HG02840 (cell line): ENCODE data around the gene MYMX.

ENCODE experiments used
- ATAC-seq: cut with Tn5 transposase; IDR thresholded peaks from one replicate; pipeline ENCODE4 v1.9.1; 2021; ENCODE audit warnings: mild to moderate bottlenecking, moderate library complexity, moderate number of reproducible peaks; ENCODE audit not compliant: unreplicated experiment, low FRiP score

The MYMX gene

DNA sequence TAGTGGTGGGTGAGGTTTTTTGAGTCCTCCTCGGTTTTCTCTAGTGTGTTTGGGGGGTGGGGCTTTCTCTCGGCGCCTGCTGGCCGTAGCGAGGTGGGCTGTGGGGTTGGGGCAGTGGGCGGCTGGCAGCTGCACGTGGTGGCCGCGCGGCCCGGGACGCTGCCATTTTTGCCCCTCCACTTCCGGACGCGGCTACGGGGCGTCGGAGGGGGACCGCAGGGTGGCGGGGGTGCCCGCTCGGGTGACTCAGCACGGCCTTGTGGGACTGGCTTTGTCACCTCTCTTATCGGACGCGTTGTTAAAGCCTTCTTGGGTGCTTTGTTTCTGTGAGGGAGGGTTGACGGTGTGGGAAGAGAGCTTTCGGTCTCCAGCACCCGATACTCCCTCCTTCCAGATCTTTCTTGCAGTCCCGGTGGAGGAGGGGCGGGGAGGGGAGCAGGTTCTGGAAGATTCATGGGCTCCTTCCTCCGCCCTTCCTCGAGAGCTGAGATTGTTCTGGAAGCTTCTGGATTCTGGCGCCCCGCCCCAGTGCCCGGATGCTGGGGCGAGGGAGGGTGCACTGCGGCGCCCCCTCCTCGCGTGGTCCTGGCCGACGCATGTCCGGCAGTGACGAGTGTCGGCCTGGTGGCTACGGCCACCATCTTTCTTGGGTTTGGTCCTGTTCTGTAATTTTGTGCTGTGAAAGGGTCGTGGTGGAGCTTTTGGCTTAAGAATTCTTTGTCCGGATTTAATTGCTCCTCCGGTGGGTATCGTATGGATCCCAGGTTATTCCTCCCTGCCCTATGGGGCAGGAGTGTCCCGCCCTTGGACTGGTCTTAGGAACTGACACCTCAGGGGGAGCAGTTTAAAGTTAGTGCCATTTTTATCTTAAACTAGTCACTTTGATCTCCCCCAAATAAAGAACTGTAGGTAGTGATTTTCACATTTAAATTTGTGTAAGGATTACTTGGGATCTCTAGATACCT, 30.9 kb downstream of the MYMX start:
- peak; percentile 30 for ATAC-seq

DNA sequence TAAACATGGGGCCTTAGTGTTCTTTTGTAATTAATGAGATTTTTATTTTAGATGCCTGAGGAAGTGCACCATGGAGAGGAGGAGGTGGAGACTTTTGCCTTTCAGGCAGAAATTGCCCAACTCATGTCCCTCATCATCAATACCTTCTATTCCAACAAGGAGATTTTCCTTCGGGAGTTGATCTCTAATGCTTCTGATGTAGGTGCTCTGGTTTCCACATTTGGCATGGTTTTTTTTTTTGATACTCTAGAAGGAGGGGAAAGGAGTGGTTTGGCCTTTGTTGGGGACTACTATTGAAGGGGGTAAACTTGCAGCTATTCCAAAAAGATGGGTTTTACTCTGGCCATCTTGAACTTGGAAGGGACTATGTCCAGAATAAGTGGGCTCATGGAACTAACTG, 31.9 kb downstream of the MYMX start:
- no peak for ATAC-seq

DNA sequence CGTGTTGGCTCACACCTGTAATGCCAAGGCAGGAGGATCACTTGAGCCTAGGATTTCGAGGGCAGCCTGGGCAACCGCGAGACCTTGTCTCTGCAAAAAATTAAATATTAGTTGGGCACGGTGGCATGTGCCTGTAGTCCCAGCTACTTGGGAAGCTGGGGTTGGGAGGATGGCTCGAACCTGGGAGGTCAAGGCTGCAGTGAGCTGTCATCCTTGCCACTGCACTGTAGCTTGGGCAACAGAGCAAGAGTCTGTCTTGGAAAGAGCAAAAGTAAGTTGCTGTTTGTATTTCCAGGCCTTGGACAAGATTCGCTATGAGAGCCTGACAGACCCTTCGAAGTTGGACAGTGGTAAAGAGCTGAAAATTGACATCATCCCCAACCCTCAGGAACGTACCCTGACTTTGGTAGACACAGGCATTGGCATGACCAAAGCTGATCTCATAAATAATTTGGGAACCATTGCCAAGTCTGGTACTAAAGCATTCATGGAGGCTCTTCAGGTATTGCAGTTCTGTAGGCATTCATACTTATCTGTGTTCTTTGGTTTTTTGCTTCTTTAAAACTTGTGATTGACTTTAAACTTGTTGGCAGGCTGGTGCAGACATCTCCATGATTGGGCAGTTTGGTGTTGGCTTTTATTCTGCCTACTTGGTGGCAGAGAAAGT, 32.5 kb downstream of the MYMX start:
- no peak for ATAC-seq

DNA sequence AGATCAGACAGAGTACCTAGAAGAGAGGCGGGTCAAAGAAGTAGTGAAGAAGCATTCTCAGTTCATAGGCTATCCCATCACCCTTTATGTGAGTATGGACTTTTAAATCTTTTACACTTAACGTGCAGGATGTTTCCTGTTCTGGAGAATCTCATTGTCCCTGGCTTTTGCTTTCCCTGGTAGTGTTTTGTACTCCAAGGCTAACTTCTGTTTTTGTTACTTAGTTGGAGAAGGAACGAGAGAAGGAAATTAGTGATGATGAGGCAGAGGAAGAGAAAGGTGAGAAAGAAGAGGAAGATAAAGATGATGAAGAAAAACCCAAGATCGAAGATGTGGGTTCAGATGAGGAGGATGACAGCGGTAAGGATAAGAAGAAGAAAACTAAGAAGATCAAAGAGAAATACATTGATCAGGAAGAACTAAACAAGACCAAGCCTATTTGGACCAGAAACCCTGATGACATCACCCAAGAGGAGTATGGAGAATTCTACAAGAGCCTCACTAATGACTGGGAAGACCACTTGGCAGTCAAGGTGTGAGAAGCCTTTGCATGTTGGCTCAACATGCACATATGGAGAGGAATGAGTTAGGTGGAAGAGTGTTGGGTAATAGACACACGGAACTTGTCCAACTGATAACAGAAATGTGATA, 33.5 kb downstream of the MYMX start:
- no peak for ATAC-seq

DNA sequence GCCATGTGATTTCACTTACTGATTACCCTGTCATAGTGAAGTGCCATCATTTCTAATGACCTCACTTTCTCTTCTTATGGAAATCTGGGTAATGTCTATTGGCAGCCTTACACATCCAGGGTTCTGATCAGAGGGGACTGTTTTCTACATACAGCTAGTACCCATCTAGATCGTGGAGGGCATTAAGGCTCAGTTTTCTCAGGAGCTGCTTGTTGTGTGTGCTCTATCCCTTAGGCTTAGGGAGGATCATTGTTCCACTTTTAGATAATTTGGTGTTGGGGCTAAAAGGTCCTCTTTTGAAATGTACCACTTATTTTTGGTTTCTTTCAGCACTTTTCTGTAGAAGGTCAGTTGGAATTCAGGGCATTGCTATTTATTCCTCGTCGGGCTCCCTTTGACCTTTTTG, 34.0 kb downstream of the MYMX start:
- no peak for ATAC-seq

DNA sequence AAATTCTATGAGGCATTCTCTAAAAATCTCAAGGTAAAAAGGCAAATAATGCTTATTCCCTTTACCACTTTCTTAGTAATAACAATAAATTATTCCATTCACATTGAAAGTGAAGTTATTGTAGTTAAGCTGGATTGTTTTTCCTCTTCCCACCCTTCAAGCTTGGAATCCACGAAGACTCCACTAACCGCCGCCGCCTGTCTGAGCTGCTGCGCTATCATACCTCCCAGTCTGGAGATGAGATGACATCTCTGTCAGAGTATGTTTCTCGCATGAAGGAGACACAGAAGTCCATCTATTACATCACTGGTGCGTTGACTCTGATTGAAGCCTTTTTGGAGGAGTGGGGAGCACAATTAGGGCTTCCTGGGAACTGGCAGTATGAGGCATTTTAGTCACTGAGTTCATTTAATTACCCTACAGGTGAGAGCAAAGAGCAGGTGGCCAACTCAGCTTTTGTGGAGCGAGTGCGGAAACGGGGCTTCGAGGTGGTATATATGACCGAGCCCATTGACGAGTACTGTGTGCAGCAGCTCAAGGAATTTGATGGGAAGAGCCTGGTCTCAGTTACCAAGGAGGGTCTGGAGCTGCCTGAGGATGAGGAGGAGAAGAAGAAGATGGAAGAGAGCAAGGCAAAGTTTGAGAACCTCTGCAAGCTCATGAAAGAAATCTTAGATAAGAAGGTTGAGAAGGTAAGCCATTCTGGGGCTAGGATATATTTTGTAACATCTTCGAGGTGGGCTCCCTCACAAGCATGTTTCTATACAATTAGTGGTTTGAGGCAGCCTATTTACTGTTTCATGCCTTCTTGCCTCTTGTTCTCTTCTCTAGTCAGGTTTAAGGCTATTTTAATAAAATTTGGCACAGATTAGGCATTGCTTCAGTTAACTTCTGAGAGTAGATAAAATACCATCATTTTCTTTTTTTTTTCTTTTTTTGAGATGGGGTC, 35.1 kb downstream of the MYMX start:
- ATAC-seq: no peak

DNA sequence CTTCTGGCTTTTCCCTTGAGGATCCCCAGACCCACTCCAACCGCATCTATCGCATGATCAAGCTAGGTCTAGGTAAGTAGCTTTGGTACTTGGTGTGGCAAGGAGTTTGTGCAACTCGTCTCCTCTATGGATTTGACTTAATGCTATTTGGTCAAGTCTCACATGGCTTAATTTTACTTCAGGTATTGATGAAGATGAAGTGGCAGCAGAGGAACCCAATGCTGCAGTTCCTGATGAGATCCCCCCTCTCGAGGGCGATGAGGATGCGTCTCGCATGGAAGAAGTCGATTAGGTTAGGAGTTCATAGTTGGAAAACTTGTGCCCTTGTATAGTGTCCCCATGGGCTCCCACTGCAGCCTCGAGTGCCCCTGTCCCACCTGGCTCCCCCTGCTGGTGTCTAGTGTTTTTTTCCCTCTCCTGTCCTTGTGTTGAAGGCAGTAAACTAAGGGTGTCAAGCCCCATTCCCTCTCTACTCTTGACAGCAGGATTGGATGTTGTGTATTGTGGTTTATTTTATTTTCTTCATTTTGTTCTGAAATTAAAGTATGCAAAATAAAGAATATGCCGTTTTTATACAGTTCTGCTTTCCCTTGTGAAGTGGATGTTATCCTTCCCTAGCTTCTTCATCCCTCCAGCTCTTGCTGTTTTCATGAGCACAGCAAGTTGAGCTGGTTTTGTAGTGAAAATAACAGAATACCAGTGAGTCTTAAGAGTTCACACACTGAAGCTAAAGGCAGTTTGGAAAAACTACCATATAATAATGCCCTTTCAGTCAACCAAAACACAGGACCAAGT, 36.8 kb downstream of the MYMX start:
- ATAC-seq: no peak

DNA sequence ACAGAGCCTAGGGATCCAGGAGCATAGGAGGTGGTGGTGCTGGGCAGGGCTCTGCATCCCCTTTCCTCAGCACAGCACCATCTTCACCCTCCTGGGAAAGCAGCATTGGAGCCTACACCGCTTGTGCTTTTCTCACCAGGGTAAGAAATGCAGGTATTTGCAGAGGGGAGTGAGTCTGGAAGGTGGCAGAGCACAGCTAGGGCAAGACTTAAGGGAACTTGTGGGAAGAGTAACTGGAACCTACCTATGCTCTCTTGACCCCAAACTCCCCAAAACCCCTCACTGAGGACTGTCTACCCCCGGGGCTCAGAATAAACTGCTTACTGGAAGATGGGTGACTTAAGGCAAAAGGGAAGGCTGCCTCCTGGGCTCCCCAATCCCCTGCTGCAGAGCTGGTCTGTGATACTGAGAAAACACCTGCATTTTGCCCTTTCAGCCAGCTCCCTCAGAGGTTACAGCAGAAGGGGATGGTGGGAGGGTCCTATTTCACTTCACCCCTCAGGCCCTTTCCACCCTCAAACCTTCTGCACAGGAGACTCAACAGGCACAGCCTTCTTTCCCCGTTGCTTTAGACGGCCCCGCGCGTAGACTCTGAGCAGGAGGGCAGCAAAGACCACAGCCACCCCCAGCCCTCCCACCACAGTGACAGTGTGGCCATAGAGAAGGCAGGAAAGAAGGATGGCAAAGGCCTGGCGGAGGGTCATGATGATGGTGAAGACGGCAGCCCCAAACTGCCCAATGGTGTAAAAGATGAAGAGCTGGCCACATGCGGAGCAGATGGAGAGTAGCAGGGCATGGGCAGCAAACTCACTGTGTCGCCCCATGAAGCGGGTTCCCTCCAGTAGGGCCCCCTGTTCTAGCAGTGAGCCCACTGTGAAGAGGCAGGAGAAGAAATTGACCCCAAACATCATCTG, 37.7 kb downstream of the MYMX start:
- ATAC-seq: no peak

DNA sequence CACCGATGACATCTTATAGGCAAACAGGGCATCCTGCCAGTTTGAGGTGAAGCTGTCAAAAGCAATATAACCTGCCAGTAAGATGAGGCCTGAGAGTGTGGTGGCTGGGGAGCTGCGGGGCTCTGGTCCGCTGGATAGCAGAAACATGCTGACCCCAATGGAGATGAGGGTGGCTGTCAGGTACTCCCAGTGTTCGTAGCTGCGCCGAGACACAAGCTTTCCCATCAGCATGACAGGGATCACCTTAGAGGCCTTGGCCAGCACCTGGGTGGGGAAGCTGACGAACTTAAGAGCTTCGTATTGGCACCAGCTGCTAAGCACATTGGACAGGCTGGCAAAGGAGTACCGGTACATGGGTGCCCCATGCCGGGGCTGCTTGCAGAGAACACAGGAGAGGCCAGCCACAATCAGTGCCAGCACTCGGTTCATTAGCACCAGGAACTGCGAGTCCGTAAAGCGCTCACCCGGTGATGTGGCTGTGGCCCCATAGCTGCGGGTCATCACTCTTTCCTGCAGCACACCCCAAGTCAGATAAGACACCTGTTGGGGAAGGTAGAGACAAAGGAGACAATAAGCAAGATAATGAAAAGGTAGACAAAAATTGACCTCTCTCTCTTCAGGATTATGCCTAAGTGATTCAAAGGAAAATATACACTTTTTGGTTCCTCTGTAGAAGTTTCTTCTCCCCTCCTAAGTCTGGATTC, 38.5 kb downstream of the MYMX start:
- ATAC-seq: no peak

DNA sequence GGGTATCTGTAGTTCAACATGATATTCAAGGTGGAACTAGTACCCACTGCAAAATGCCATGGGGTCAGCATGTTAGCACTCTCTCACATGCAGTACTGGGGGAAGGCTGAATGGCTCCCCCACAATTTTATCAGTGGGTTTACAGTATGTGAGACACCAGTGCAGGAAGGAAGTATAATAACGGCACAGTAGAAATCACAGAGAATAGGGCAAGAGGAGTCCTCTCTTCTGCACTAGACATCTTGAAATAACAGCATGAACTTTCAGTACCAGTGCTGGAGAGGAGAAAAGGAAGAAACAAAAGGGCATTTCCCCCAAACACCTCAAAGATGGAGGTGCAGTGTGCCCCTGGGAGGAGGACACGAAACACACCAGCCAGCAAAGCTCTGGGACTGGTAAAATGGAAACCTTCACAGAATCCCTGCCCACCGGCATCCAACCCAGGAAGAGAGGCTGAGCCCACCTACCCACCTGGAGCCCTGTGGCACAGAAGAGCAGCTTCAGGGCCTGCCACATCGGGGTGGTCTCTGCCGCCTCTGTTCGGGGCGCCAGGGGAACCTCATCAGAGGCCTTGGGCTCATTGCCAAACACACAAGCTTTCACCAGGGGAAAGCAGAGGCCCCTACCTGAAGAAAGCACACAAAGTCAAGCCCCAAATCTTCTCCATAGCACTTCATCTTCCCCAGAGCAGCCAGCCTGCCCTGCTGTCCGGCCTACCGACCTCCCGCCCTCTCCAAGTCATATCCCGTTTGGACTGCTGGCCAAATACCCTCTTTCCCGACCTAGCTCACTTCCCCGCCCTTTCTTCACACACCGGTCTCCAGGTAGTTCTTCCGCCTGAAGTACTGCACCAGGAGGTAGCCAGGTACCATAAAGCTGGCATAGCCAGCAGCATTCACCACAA, 39.4 kb downstream of the MYMX start:
- ATAC-seq: no peak

DNA sequence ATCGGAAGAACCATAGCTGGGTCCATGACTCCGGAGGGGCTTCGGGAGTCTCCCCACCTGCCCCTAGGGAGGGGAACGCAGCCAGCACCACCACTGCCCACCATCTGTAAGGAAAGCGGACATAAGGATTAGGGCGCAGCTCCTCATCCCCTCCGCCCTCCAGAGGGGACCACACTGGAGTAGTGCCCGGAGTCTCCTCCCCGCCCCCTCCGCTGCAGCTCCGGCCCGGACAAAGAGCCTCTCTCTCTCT, 40.0 kb downstream of the MYMX start:
- ATAC-seq: no peak

DNA sequence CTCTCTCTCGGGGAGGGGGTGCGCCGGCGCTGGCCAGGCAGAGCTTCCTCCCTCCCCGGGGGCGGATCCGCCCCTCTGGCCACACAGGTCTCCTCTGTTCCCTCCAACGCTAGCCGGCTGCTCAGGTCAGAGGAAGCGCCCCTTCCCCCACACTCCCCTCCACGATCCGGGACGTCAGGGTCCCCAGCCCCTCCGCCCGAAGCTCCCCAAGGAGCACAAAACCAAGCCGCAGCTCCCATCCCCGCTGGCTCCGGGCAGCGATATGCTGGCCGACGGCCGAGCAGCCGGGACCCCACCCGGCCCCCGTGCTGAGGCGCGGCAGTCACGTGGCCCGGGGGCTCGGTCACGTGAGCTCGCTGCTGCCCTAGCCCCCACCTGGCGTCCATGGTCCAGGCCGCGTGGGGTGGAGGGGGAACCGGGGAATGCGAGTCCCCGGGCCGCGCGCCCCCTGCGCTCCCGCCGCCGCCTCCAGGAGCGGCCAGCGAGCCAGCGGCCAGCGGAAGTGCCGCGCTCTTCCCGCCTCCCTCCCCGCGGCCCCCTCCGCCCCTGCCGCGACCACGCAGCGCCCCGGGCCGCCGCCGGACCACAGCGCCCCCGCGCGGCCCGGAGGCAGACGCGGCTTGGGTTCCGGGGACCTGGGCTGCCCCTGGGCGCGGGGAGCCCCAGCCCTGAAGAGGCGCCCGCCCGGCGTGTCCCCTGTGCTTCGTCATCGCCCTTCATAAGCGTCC, 40.5 kb downstream of the MYMX start, which contains the start of gene SLC35B2:
TSS of gene SLC35B2 (minus strand) at position 504 of the 728 bp plus-strand sequence. CDS start at position 386, 118 bp downstream.
- ATAC-seq: peak; percentile 43

DNA sequence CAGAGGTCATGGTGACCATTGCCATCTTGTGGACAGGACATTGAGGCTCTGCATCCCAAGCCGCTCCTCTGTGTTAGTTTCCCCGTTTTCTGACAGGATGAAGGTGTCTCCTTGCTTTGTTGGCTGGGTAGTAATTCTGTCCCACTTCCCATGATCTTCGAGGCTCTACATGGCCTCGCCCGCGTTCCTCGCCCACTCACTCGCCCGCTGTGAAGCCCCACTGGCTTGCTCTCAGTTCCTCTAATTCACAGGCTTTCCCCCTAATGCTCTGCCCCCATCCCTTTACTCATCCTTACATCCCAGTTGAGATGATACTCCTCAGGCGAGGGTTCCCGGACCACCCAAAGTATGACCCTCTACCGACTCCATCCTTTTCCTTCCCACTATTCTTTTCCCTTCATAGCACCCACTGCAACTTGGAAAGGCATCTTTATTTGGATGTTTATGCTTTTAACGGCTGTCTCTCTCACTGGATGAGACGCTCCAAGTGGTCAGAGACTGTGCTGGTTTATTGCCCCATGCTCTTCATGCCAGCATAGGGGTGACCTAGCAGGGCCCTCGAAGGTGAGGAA, 41.1 kb downstream of the MYMX start:
- peak; percentile 16 for ATAC-seq

DNA sequence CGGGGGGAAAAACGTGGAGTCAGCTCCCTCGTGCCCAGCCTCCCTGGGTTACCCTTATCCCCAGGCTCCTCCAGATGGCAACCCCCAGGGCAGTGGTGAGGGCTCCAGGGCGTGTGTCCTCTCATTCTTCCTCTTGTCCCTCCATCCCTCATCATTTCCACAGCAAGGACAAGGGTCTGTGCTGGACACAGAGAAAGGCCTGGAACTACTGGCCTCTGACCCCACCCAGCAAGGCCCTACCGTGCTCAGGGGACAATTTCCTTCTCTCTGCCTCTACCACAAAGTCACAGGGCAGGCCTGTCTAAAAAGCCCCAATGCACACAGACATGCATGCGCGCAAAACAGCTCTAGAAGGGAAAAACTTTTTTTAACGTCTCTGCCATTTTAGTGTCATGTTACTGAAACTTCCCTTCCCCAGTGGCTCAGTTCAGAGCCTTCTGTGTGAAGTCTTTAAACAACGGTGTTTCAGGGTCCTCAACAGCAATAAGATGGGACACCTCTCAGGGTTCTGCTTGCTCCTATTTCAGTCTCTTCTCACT, 41.7 kb downstream of the MYMX start:
- no peak for ATAC-seq

DNA sequence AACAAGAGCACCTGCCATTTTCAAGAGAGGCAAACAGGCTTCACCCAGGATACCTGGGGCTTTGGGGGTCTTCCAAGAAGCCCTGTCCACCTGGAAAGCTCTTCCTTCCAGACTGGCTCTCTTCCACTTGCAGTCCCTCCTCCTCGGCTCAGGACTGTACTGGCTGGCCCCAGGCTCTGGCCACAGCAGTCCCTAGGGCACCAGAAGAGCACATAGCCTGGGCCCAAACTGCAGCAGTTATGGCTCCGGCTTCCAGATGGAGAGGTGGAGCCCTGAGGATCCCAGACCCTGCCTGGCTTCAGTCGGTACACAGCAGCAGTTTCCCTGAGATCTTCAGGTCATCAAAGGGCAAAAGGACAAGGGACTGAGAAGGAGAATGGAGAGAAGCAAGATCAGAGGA, 42.2 kb downstream of the MYMX start:
- ATAC-seq: no peak

DNA sequence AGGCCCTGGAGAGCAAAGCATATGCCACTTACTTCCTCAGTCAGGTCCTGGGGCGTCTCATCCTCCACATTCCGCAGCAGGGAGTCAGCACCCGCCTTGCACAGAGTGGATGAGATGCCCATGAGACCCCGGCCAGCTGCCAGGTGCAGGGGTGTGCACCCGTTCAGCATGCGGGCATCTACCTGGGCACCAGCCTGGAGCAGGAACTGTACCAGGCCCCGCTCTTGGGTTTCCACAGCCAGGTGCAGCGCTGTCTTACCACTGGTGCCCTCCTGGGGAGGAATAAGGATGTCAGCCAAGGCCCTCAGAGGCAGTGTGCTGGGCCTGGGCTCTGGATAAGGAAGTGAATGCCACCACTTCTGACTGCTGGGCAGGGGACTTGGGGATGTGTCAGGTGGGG, 43.3 kb downstream of the MYMX start:
- ATAC-seq: no peak
